ENCODE data around the gene TMEM131. TPM values are rescaled to one million over a fixed set of nuclear protein-coding genes. Genes with fewer than 3 reads are reported as not detected.
A peak's percentile ranks its signal among the peaks of the same experiment; 100 is the strongest.

TMEM131 gene
- total RNA-seq, 1 donor from 2014 or later = 58.8 TPM

GRCh38 chr2:97969081-97970067 is 26.4 kb downstream of the TMEM131 start:
- DNase-seq (ENCODE audit: low spot score, unreplicated experiment) = no peak
- H3K36me3 Mint-ChIP-seq (ENCODE audit: insufficient read depth) = peaks cover 12% of the 10 kb centered on the region
- H3K4me3 Mint-ChIP-seq (ENCODE audit: low read depth) = no peak overlapping the region
- peaks cover 43% of the 10 kb centered on the region for H3K4me1 Mint-ChIP-seq (ENCODE audit: low read depth)
- no peak for TF ChIP-seq CTCF (IDR thresholded peaks at IDR 0.05; ENCODE audit: unreplicated experiment)
- peak overlapping the region; percentile 49 for H3K27ac Mint-ChIP-seq
- no peaks in the 10 kb centered on the region for H3K27me3 Mint-ChIP-seq
- peaks cover 13% of the 10 kb centered on the region for H3K9me3 Mint-ChIP-seq (ENCODE audit: low read depth)

GRCh38 chr2:97967931-97968627 is 27.7 kb downstream of the TMEM131 start:
- no peaks in the 10 kb centered on the region for H3K27me3 Mint-ChIP-seq
- peak overlapping the region; percentile 58 for H3K27ac Mint-ChIP-seq
- H3K36me3 Mint-ChIP-seq (ENCODE audit: insufficient read depth) = peaks cover 1% of the 10 kb centered on the region
- no peak overlapping the region for H3K4me3 Mint-ChIP-seq (ENCODE audit: low read depth)
- DNase-seq (ENCODE audit: low spot score, unreplicated experiment) = no peak
- peaks cover 45% of the 10 kb centered on the region for H3K4me1 Mint-ChIP-seq (ENCODE audit: low read depth)
- no peak for TF ChIP-seq CTCF (IDR thresholded peaks at IDR 0.05; ENCODE audit: unreplicated experiment)
- H3K9me3 Mint-ChIP-seq (ENCODE audit: low read depth) = peaks cover 2% of the 10 kb centered on the region

- H3K4me1 Mint-ChIP-seq (ENCODE audit: low read depth) = peaks cover 45% of the 10 kb centered on the region
- DNase-seq (ENCODE audit: low spot score, unreplicated experiment) = no peak
- no peaks in the 10 kb centered on the region for H3K27me3 Mint-ChIP-seq
- no peak overlapping the region for H3K4me3 Mint-ChIP-seq (ENCODE audit: low read depth)
- H3K36me3 Mint-ChIP-seq (ENCODE audit: insufficient read depth) = peaks cover 1% of the 10 kb centered on the region
- H3K27ac Mint-ChIP-seq = no peak overlapping the region
- TF ChIP-seq CTCF (IDR thresholded peaks at IDR 0.05; ENCODE audit: unreplicated experiment) = no peak
- no peaks in the 10 kb centered on the region for H3K9me3 Mint-ChIP-seq (ENCODE audit: low read depth)
These were observed 28.5 kb downstream of the TMEM131 start for GRCh38 chr2:97967216-97967592.

- peaks cover 1% of the 10 kb centered on the region for H3K36me3 Mint-ChIP-seq (ENCODE audit: insufficient read depth)
- DNase-seq (ENCODE audit: low spot score, unreplicated experiment) = no peak
- H3K4me1 Mint-ChIP-seq (ENCODE audit: low read depth) = peaks cover 45% of the 10 kb centered on the region
- H3K9me3 Mint-ChIP-seq (ENCODE audit: low read depth) = no peaks in the 10 kb centered on the region
- no peak for TF ChIP-seq CTCF (IDR thresholded peaks at IDR 0.05; ENCODE audit: unreplicated experiment)
- H3K27me3 Mint-ChIP-seq = no peaks in the 10 kb centered on the region
- peak overlapping the region; percentile 26 for H3K27ac Mint-ChIP-seq
- no peak overlapping the region for H3K4me3 Mint-ChIP-seq (ENCODE audit: low read depth)
These were observed 29.1 kb downstream of the TMEM131 start for GRCh38 chr2:97966545-97967215.

- Mint-ChIP-seq H3K27ac (peak overlapping the region; percentile 62), H3K9me3 (ENCODE audit: low read depth) (no peaks in the 10 kb centered on the region), H3K27me3 (no peaks in the 10 kb centered on the region), H3K36me3 (ENCODE audit: insufficient read depth) (no peaks in the 10 kb centered on the region), H3K4me3 (ENCODE audit: low read depth) (no peak overlapping the region), H3K4me1 (ENCODE audit: low read depth) (peaks cover 35% of the 10 kb centered on the region)
- no peak for DNase-seq (ENCODE audit: low spot score, unreplicated experiment)
- TF ChIP-seq CTCF (IDR thresholded peaks at IDR 0.05; ENCODE audit: unreplicated experiment) = no peak
These were observed 30.6 kb downstream of the TMEM131 start for GRCh38 chr2:97965116-97965515.
